Erythroblast (primary cell): ENCODE results near the gene CACNA2D2.
A peak's percentile ranks its signal among the peaks of the same experiment; 100 is the strongest.
"Not testable (repeated sequence)": the region's sequence is repeated elsewhere in the genome, so short reads cannot be mapped to it uniquely, and the experiment has no call there.

Experiments
- DNase-seq, 2 experiments: peaks; one replicate each; lab custom pipeline; 2025; lab: John Stamatoyannopoulos, UW
- GATA1 ChIP-seq: IDR thresholded peaks from 2 replicates; pipeline ENCODE4 v1.6.1; 2011; ENCODE audit warnings: low read depth, mild to moderate bottlenecking, control low read depth, low read length, moderate library complexity
- POLR2A ChIP-seq: IDR thresholded peaks from 2 replicates; pipeline ENCODE4 v1.6.1; 2011; ENCODE audit warnings: mild to moderate bottlenecking, low read length

Gene CACNA2D2

DNA sequence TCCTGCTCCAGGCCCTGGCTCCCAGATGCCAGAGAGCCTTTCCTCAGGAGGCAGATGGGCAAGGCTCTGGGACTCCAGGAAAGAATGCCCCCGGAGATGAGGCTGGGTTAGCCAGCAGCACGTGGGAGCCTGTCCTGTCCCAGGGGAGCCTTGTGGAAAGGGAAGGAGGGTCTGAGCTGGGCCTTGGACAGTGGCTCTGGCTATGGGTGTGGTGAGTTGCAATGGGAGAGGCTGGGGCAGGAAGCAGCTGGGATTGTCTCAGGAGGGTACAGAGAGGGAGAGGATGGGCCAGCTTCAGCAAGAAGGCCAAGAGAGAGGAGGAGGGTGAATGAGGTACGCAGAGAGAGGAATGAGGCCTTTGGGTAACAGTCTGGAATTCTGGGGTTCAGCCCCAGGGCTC is 17.4 kb upstream of the CACNA2D2 start:
- no peak for TF ChIP-seq POLR2A
- DNase-seq: no peak

DNA sequence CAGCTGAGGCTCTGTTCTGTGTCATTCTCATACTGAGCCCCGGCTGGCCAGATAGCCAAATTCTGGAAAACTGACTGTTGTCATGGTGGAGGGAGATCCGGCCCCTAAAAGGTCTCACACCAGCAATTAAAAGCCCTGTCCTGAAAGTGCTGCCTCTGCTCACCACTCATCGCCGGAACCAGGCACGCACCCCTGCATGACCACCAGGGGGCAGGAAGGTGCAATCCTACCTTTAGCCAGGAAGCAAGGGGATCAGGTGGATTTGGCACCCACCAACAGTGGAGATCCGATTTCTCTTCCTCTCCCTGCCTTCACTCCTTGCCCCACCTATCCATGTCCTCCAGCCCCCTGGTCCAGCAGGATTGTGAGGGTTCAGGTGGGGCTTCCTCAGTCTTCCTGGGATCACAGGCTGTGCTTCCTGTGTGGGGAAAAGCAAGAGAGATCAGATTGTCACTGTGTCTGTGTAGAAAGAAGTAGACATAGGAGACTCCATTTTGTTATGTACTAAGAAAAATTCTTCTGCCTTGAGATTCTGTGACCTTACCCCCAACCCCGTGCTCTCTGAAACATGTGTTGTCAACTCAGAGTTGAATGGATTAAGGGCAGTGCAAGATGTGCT is 16.1 kb upstream of the CACNA2D2 start:
- TF ChIP-seq POLR2A (no peak), GATA1 (no peak)
- DNase-seq: peak; percentile 74 to 87

DNA sequence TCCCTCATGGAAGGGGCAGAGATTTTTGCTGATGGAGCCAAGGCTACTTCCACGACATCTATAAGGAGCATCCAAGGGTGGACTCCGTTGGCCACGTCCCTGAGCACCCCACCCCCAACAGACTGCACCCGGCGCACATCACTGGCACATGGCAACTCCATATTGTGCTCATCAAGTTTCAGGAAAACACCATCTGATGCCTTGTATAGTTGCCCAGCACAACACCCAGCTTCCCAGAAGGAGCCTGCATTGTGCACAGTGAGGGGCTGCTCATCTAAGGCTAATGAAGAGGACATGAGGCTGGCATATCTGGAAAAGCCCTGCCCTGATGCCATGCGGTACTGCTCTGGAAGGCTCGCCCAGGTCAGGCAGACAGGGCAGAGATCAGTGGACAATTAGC is 15.0 kb upstream of the CACNA2D2 start:
- no peak for DNase-seq
- TF ChIP-seq GATA1 (no peak), POLR2A (no peak)

DNA sequence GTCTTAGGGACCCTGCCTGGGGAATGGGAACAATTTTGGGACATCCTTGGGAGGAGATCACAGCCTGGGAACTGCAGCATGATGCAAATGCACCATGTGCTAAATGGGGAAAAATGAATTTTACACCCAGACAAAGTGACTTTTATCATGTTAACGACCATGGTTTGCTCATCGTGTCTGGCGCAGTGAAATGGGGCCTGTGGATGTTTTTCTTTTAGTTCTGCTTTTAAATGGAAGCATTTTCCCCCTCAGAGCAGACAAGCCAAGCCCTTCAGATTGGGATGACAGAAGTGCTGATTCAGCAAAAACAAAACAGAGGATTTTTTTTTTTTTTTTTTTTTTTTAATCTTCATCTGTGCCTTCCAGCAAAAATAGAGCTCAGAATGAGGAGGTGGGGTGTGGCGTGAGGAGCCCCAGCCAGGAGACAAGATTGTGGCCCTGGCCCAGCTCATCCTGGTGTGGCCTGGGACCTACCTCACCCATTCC is 14.3 kb upstream of the CACNA2D2 start:
- TF ChIP-seq GATA1: no peak
- no peak for TF ChIP-seq POLR2A
- DNase-seq: no peak

DNA sequence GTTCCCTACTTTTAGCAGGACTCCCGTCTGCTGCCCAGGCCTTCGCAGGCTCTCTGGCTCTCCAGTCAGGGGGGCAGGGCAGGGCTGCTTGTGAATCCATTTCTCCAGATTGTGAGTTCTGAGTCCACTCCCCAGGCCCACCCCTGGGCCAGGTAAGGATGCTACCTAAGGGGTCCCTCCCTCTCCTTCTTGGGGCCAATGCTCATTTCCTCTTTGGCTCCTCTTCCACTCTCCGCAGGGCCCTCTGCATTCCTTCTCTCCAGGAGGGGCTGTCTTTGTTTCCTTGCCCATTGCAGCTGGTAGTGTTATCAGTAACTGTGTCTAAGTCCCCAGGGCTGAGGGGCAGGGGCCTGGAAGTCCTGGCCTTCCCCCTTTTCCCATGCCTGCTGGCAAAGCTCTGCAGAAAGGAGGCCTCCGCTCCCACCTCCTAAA is 13.0 kb upstream of the CACNA2D2 start:
- DNase-seq: no peak
- TF ChIP-seq POLR2A (no peak), GATA1 (no peak)

DNA sequence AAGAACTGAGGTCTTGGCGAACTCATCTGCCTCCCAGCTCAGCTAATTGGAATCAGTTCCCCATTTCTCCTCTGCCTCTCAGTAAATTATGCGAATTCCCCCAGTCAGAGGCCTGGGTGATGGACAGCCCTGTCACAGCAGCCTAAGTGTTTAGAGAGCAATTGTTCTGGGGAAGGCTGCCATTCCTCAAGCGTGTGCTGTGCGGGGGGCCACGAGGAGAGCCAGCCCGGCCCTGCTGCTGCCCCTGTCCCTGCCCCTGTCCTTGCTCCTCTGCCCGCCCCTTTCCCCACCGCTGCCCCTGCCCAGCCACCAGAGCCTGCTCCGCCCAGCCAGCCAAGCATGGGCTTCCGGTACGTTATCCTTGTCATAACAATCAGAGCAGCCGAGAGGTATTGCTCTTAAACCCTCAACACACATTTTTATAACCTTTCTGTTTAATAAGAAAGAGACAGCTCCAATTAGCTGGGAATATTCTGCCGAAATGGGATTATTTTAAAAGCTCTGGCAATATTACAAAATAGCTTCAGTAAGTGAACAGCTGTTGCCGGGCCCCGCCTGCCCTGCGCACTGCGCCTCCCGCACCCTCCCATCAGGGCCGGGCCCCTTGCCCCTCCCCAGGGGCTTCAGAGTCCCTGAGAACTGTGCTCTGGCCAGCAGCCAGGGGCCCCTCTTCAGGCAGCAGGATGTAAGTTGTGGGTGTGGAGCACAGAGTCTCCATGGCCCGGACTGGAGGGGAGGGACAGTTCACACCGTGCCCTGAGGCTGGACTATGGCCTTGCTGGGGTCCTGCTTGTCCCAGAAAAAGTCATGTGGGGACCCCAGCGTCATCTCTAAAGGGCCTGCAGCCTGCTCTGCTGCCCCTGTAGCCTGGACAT is 12.4 kb upstream of the CACNA2D2 start:
- DNase-seq: peak in 1 of 2 experiments; percentile 13
- no peak for TF ChIP-seq POLR2A
- TF ChIP-seq GATA1: no peak

DNA sequence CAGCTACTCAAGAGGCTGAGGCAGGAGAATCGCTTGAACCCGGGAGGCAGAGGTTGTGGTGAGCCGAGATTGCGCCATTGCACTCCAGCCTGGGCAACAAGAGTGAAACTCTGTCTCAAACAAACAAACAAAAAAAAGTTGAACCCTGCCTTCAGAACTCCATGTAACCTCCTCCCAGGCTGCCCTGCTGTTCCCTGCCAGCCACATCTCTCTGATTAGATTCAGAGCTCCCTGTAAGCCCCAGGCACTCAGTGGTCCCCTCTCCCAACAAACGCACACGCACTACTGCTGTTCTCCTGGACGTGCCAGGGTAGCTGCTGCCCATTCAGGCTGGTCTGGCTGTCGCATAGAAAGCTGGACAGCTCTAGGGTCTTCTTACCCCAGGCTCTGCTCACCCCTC is 9.5 kb upstream of the CACNA2D2 start:
- not testable (repeated sequence) for DNase-seq

DNA sequence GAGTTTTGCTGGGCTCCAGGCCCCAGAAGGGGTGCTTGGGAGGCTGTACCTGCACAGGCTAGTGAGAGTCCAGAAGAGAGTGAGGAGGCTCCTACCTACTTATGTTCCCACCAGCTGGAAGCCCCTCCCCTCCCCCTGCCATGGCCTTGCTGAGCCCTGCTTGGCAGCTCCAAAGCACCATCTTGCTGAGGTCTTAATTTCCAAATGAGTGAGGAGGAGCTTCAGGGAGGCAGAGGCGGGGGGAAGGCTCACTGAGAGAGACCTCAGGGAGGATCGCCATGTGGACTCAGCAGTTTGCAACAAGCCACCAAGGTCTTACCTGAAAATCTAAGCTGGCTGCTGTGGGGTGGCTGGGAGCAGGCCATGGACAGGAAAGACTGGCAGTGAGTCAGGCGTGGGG is 8.7 kb upstream of the CACNA2D2 start:
- TF ChIP-seq POLR2A (no peak), GATA1 (no peak)
- no peak for DNase-seq

DNA sequence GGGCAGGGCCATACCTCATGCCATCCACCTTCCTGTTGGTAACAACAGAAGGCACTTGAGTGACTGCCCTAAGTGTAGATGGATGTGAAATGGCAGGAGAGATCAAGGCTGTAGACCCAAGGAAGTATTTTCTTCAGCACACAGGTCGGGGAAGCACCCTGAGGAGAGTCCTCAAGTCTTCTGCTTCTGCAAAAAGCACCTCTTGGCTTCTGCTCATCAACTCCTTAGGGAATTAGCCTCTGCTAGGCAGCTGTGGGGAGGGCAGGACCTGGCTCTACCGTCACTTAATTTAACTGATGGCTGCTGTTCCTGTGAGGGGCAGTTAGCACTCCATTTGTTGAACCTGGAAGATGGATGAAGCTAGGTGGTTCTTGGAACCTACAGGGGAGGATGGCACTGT is 6.9 kb upstream of the CACNA2D2 start:
- no peak for DNase-seq
- TF ChIP-seq GATA1: no peak
- TF ChIP-seq POLR2A: no peak

DNA sequence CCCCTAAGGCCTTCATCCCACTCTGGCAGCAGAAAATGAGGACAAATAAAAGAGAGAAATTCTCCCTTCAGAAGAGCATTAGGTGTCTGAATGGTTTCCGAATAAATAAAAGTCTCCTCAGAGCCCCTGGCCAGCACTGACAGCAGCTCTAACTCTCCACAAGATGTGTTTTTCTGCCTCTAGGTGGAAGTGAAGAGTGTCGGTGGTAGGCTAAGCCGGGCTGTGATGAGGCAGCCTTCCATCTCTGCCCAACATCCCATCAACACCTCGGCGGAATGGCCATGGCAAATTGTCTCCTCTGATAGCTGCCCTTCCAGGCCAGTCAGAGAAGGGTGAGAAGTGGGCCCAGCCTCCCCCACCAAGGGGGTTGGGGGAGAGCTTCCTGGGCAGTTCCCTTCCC is 6.3 kb upstream of the CACNA2D2 start:
- DNase-seq: no peak
- TF ChIP-seq GATA1 (no peak), POLR2A (no peak)

DNA sequence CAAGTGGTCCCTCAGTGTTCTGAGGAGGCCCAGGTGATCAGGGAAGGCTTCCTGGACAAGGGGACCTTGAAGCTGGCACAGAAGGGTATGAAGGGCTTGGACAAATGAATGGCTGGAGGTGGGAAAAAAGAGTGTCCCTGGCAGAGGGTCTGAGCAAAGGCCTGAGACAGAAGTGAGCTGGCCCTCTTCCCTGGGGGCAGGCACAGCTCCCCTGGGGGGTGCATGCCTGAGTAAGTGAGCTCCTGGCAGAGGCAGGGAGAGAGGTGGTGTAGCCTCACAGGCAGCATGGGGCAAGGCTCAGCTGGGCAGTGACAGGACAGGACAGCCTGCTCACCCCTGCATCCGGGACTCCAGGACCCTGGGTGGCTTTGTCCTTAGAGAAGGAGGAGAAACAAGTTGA is 5.4 kb upstream of the CACNA2D2 start:
- TF ChIP-seq POLR2A (no peak), GATA1 (no peak)
- DNase-seq: no peak

DNA sequence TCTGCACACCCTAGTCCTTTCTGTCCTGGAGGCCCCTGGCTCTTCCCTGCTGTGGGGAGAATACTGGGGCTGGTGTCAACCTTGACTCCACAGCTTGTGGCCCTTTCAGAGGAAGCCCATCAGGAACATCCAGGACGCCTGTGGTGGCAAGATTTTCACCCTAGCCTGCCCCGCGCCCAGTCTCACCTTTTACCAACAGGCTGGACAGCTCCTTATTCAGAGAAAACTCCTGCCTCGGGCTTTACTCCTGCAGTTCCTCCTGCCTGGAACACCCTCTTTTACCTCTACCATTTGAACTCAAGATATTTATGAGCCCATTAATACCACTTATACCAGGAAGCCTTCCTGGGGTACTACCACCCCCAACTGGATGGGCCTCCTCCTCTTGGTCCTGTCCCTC is 2.7 kb upstream of the CACNA2D2 start:
- TF ChIP-seq POLR2A (no peak), GATA1 (no peak)
- no peak for DNase-seq

DNA sequence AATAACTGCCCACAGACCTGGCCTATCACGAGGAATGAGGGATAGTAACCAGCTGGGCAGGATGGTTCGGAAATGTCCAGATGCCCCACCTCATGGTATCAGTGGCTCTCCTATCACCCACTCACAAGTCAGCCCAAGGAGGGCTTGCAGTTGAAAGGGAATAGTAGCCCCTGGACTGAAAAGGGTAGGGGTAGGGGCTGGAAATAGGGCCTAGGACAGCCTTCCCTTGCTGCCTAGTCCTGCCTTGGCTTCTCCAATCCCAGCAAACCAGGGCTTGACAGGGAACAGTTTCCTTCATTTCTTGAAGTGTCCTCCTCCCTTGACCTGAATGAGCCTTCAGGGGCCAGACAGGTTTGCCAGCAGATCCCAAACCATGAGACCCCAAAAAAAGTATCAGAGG is 1.2 kb upstream of the CACNA2D2 start:
- no peak for DNase-seq
- no peak for TF ChIP-seq POLR2A

DNA sequence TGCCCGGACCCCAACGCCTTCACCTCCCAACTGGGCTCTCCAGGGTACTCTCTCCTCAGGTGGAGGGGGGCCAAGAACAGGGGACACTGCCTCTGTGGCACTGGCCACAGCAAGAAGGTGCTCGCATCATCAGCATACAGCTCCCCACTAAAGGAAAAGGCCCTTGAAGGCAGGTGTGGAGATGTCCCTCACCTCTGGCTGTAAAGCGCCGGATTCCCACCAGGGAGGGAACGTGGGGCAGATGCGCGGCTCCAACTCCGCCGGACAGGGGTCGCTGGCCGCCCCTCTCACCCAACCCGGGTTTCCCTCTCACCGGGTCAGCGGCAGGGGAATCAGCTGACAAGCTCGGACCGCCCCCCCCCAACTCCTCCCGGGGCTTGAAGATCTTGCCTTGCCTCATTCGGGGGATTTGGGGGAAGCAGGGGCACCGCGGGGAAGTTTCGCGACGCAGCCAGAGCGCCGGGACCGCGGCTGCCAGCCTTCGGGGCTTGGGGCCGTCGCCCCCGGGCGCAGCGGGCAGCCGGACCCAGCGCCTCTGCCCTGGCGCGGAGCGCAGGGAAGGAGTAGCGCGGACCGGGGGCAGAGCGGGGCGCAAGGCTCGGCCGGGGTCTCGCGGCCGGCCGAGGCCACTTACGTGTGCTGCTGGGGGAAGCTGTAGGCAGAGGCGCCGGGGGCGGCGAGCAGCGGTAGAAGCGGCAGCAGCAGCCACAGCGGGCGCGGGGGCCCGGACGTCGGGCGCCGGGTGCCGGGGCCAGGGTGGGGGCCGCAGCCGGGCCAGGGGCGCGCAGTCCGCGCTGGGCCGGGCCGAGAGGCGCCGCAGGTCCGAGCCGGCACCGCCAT is 630 bp downstream of the CACNA2D2 start:
- DNase-seq: no peak

DNA sequence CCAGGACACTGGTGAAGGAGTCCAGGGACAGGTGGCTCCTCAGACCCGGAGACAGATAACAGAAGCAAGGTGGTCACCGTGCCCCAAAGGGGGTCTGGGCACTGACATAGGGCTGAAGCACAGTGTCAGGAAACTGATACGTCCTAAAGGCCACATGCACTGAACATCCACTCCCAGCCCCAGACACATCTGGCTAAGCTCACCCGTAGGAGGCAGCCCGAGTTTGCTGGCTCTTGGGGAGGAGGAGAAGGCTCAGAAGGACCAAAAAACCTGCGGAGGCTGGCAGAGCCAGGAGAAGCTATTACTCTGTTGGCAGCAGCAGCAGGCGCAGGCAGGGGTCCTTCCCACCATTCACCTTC is 1.2 kb downstream of the CACNA2D2 start:
- TF ChIP-seq GATA1 (no peak), POLR2A (no peak)
- no peak for DNase-seq

More for the DNA sequence above, 630 bp downstream of the CACNA2D2 start:
- no peak for TF ChIP-seq POLR2A
- TF ChIP-seq GATA1: no peak
